CD4-positive, CD25-positive, alpha-beta regulatory T cell (primary cell): Measurements from ENCODE around the gene HMX1. TPM values are rescaled to one million over a fixed set of nuclear protein-coding genes. Genes with fewer than 3 reads are reported as not detected.

Source experiments
- ATAC-seq, 2 donors: fragments of 150-1000 bp; cut with Tn5 transposase; one replicate each; pipeline ENCODE4 v1.10.0; 2021; ENCODE audit warnings: low read depth in 2 of 2, moderate number of reproducible peaks in 2 of 2, moderate library complexity in 1 of 2
- DNase-seq, 3 donors: peaks; one replicate each; pipeline versions ENCODE4 v3.0.0 to v3.0.0-alpha.2; 2012 to 2022; ENCODE audit warnings: mixed read lengths in 1 of 3
- H3K27ac ChIP-seq: one replicate; pipeline ENCODE4 v1.7.0; 2013; ENCODE audit warnings: mild to moderate bottlenecking, low read length; ENCODE audit not compliant: insufficient read depth, poor library complexity, severe bottlenecking
- H3K27me3 ChIP-seq: one replicate; pipeline ENCODE4 v1.7.0; 2013; ENCODE audit warnings: low read length; ENCODE audit not compliant: control insufficient read depth, insufficient read depth
- H3K36me3 ChIP-seq: one replicate; pipeline ENCODE4 v1.7.0; 2013; ENCODE audit warnings: mild to moderate bottlenecking, low read length, moderate library complexity; ENCODE audit not compliant: control insufficient read depth, insufficient read depth
- H3K4me1 ChIP-seq: 2 replicates; pipeline ENCODE4 v1.7.0; 2013; ENCODE audit warnings: mild to moderate bottlenecking, low read length; ENCODE audit not compliant: insufficient read depth, control insufficient read depth, poor library complexity, severe bottlenecking
- H3K4me3 ChIP-seq: one replicate; pipeline ENCODE4 v1.7.0; 2013; ENCODE audit warnings: low read depth, mild to moderate bottlenecking, low read length, moderate library complexity
- H3K9me3 ChIP-seq, 2 experiments: 1 replicate in 1 of 2; 2 replicates in 1 of 2; pipeline ENCODE4 v1.7.0; 2013; ENCODE audit warnings: low read length in 2 of 2, mild to moderate bottlenecking in 1 of 2, moderate library complexity in 1 of 2; ENCODE audit not compliant: control insufficient read depth in 2 of 2
- H3K27ac Mint-ChIP-seq, 3 donors: one replicate each; pipeline ENCODE4 v1.8.0; 2020 to 2022; ENCODE audit warnings: mild to moderate bottlenecking in 3 of 3, mixed read lengths in 3 of 3, moderate library complexity in 2 of 3
- H3K27me3 Mint-ChIP-seq: one replicate; pipeline ENCODE4 v1.8.0; 2022; ENCODE audit warnings: mild to moderate bottlenecking, mixed read lengths
- H3K36me3 Mint-ChIP-seq: one replicate; pipeline ENCODE4 v1.8.0; 2020; ENCODE audit warnings: mixed read lengths
- H3K4me1 Mint-ChIP-seq, 4 donors: one replicate each; pipeline ENCODE4 v1.8.0; 2020 to 2022; ENCODE audit warnings: mixed read lengths in 4 of 4, mild to moderate bottlenecking in 1 of 4
- H3K4me3 Mint-ChIP-seq, 4 donors: one replicate each; pipeline ENCODE4 v1.8.0; 2020 to 2022; ENCODE audit warnings: mild to moderate bottlenecking in 4 of 4, mixed read lengths in 4 of 4, moderate library complexity in 3 of 4
- H3K9me3 Mint-ChIP-seq, 7 donors: one replicate each; pipeline ENCODE4 v1.8.0; 2020 to 2022; ENCODE audit warnings: mixed read lengths in 7 of 7, mild to moderate bottlenecking in 3 of 7, moderate library complexity in 2 of 7
- polyA plus RNA-seq, 4 donors: library from polyadenylated mRNA; unstranded; fragments of 300-500 nt; fragmentation: Illumina TruSeq; gene quantifications; one replicate each; pipeline ENCODE4 v1.2.3, GENCODE V29; 2021
- total RNA-seq: library from RNA; stranded (reverse); gene quantifications from one replicate; pipeline ENCODE4 v1.2.3, GENCODE V29; 2022

The HMX1 gene
- total and polyA plus RNA-seq, 5 donors from 2014 or later = not detected

GRCh38 chr4:8916906-8917305, 45.3 kb upstream of the HMX1 start:
- Mint-ChIP-seq H3K4me3 (no peak overlapping the region), H3K9me3 (peaks cover 0 to 1% (median 0%) of the 10 kb centered on the region in 7 donors), H3K36me3 (no peaks in the 10 kb centered on the region), H3K27me3 (peaks cover 4% of the 10 kb centered on the region), H3K4me1 (peaks cover 0 to 4% (median 0%) of the 10 kb centered on the region in 4 donors), H3K27ac (no peak overlapping the region)
- no peaks in the 10 kb centered on the region for H3K36me3 ChIP-seq
- no peaks in the 10 kb centered on the region for H3K27me3 ChIP-seq
- H3K4me3 ChIP-seq = no peak overlapping the region
- no peak for DNase-seq
- ATAC-seq = no peak
- no peaks in the 10 kb centered on the region for H3K9me3 ChIP-seq
- no peaks in the 10 kb centered on the region for H3K4me1 ChIP-seq
- H3K27ac ChIP-seq = no peak overlapping the region

- H3K4me3 ChIP-seq = no peak overlapping the region
- H3K27me3 ChIP-seq = no peaks in the 10 kb centered on the region
- H3K36me3 Mint-ChIP-seq = no peaks in the 10 kb centered on the region
- DNase-seq (no peak), ATAC-seq (no peak)
- H3K9me3 Mint-ChIP-seq = peaks cover 0 to 1% (median 0%) of the 10 kb centered on the region in 7 donors
- no peak overlapping the region for H3K27ac ChIP-seq
- H3K9me3 ChIP-seq = no peaks in the 10 kb centered on the region
- no peaks in the 10 kb centered on the region for H3K36me3 ChIP-seq
- H3K4me3 Mint-ChIP-seq = no peak overlapping the region
- peaks cover 0 to 4% (median 0%) of the 10 kb centered on the region in 4 donors for H3K4me1 Mint-ChIP-seq
- peaks cover 4% of the 10 kb centered on the region for H3K27me3 Mint-ChIP-seq
- no peak overlapping the region for H3K27ac Mint-ChIP-seq
- H3K4me1 ChIP-seq = no peaks in the 10 kb centered on the region
These were observed 44.8 kb upstream of the HMX1 start for GRCh38 chr4:8916351-8916885.

GRCh38 chr4:8915201-8916200, 43.9 kb upstream of the HMX1 start:
- H3K27me3 ChIP-seq = no peaks in the 10 kb centered on the region
- ATAC-seq (no peak), DNase-seq (no peak)
- Mint-ChIP-seq H3K36me3 (no peaks in the 10 kb centered on the region), H3K27ac (no peak overlapping the region), H3K9me3 (peaks cover 0 to 1% (median 0%) of the 10 kb centered on the region in 7 donors), H3K27me3 (peaks cover 4% of the 10 kb centered on the region), H3K4me3 (no peak overlapping the region), H3K4me1 (peaks cover 0 to 4% (median 0%) of the 10 kb centered on the region in 4 donors)
- no peaks in the 10 kb centered on the region for H3K4me1 ChIP-seq
- H3K9me3 ChIP-seq = no peaks in the 10 kb centered on the region
- H3K27ac ChIP-seq = no peak overlapping the region
- H3K4me3 ChIP-seq = no peak overlapping the region
- no peaks in the 10 kb centered on the region for H3K36me3 ChIP-seq

GRCh38 chr4:8914461-8915171, 43.0 kb upstream of the HMX1 start:
- no peaks in the 10 kb centered on the region for H3K36me3 ChIP-seq
- H3K4me1 ChIP-seq = no peaks in the 10 kb centered on the region
- no peak for DNase-seq
- peaks cover 4% of the 10 kb centered on the region for H3K27me3 Mint-ChIP-seq
- H3K4me3 Mint-ChIP-seq = no peak overlapping the region
- H3K4me1 Mint-ChIP-seq = peaks cover 0 to 4% (median 0%) of the 10 kb centered on the region in 4 donors
- H3K27ac ChIP-seq = no peak overlapping the region
- no peak overlapping the region for H3K4me3 ChIP-seq
- no peak overlapping the region for H3K27ac Mint-ChIP-seq
- no peaks in the 10 kb centered on the region for H3K9me3 ChIP-seq
- no peaks in the 10 kb centered on the region for H3K27me3 ChIP-seq
- H3K36me3 Mint-ChIP-seq = no peaks in the 10 kb centered on the region
- peaks cover 0 to 1% (median 0%) of the 10 kb centered on the region in 7 donors for H3K9me3 Mint-ChIP-seq
- no peak for ATAC-seq

- Histone ChIP-seq H3K4me3 (no peak overlapping the region), H3K27me3 (no peaks in the 10 kb centered on the region), H3K36me3 (no peaks in the 10 kb centered on the region), H3K9me3 (no peaks in the 10 kb centered on the region), H3K27ac (no peak overlapping the region), H3K4me1 (no peaks in the 10 kb centered on the region)
- Mint-ChIP-seq H3K36me3 (no peaks in the 10 kb centered on the region), H3K27me3 (peaks cover 4% of the 10 kb centered on the region), H3K27ac (no peak overlapping the region), H3K4me3 (no peak overlapping the region), H3K9me3 (peaks cover 0 to 1% (median 0%) of the 10 kb centered on the region in 7 donors), H3K4me1 (peaks cover 0 to 4% (median 0%) of the 10 kb centered on the region in 4 donors)
- no peak for ATAC-seq
- DNase-seq = no peak
These were observed 42.3 kb upstream of the HMX1 start for GRCh38 chr4:8913858-8914460.

- no peak overlapping the region for H3K27ac Mint-ChIP-seq
- no peak overlapping the region for H3K4me3 Mint-ChIP-seq
- no peak overlapping the region for H3K4me3 ChIP-seq
These were observed 41.6 kb upstream of the HMX1 start for GRCh38 chr4:8913121-8913857.

GRCh38 chr4:8912506-8912905, 40.9 kb upstream of the HMX1 start:
- Histone ChIP-seq H3K4me1 (no peaks in the 10 kb centered on the region), H3K36me3 (no peaks in the 10 kb centered on the region), H3K9me3 (no peaks in the 10 kb centered on the region), H3K27ac (no peak overlapping the region), H3K4me3 (no peak overlapping the region), H3K27me3 (no peaks in the 10 kb centered on the region)
- DNase-seq (no peak), ATAC-seq (no peak)
- Mint-ChIP-seq H3K36me3 (no peaks in the 10 kb centered on the region), H3K4me1 (no peaks in the 10 kb centered on the region), H3K4me3 (no peak overlapping the region), H3K9me3 (peaks cover 0 to 1% (median 0%) of the 10 kb centered on the region in 7 donors), H3K27me3 (peaks cover 4% of the 10 kb centered on the region), H3K27ac (no peak overlapping the region)

More at GRCh38 chr4:8913121-8913857, 41.6 kb upstream of the HMX1 start:
- no peaks in the 10 kb centered on the region for H3K4me1 Mint-ChIP-seq
- ATAC-seq = no peak
- H3K4me1 ChIP-seq = no peaks in the 10 kb centered on the region
- no peaks in the 10 kb centered on the region for H3K27me3 ChIP-seq
- peaks cover 4% of the 10 kb centered on the region for H3K27me3 Mint-ChIP-seq
- H3K36me3 Mint-ChIP-seq = no peaks in the 10 kb centered on the region
- H3K9me3 ChIP-seq = no peaks in the 10 kb centered on the region
- no peak overlapping the region for H3K27ac ChIP-seq
- no peak for DNase-seq
- no peaks in the 10 kb centered on the region for H3K36me3 ChIP-seq
- H3K9me3 Mint-ChIP-seq = peaks cover 0 to 1% (median 0%) of the 10 kb centered on the region in 7 donors
